ENCODE measurements around the gene SIM2.

The SIM2 gene

DNA sequence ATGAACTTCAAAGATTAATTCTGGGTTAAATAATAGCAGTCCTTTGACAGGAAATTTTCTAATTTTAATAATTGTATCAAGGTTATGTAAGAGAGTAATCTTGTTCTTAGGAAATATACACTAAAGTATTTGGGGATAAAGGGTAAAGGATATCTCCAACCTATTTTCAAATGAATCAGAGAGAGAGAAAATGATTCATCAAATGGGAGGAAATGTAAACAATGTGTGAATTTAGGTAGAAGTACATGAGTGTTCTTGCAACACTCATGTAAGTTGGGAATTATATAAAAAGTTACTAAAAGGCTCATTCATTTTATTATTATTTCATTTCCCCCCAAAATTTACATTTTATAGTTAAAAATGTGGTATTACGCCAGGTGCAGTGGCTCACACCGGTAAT is 20.4 kb upstream of the SIM2 start:
- no peaks in the 10 kb centered on the region for H3K36me3 ChIP-seq (ENCODE audit: control insufficient read depth, low read length)
- H3F3A ChIP-seq (ENCODE audit: control insufficient read depth, insufficient read depth) = no peaks in the 10 kb centered on the region
- no peak overlapping the region for H3K27ac ChIP-seq (ENCODE audit: low read depth, low read length)
- H3K4me1 ChIP-seq (ENCODE audit: control insufficient read depth, low read length) = no peaks in the 10 kb centered on the region
- no peak overlapping the region for H3K4me3 ChIP-seq (ENCODE audit: low read length)
- TF ChIP-seq, protein P1, sequence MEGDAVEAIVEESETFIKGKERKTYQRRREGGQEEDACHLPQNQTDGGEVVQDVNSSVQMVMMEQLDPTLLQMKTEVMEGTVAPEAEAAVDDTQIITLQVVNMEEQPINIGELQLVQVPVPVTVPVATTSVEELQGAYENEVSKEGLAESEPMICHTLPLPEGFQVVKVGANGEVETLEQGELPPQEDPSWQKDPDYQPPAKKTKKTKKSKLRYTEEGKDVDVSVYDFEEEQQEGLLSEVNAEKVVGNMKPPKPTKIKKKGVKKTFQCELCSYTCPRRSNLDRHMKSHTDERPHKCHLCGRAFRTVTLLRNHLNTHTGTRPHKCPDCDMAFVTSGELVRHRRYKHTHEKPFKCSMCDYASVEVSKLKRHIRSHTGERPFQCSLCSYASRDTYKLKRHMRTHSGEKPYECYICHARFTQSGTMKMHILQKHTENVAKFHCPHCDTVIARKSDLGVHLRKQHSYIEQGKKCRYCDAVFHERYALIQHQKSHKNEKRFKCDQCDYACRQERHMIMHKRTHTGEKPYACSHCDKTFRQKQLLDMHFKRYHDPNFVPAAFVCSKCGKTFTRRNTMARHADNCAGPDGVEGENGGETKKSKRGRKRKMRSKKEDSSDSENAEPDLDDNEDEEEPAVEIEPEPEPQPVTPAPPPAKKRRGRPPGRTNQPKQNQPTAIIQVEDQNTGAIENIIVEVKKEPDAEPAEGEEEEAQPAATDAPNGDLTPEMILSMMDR (IDR thresholded peaks at IDR 0.05; ENCODE audit: low read depth, low read length, poor library complexity, severe bottlenecking) = no peak
- no peak for TF ChIP-seq EZH2phosphoT487 (IDR thresholded peaks at IDR 0.05; ENCODE audit: borderline replicate concordance, low read length)
- H3K9me2 ChIP-seq (replicated peaks; ENCODE audit: control insufficient read depth, low read length) = no peaks in the 10 kb centered on the region
- H3K27me3 ChIP-seq (ENCODE audit: control insufficient read depth, low read length) = 0 out of 2 replicates have a peak, but pooled peaks cover 3% of the 10 kb centered on the region
- no peaks in the 10 kb centered on the region for H3K79me2 ChIP-seq (ENCODE audit: control insufficient read depth, low read length)
- H3K4me2 ChIP-seq (ENCODE audit: low read length) = no peak overlapping the region
- no peaks in the 10 kb centered on the region for H4K20me1 ChIP-seq (ENCODE audit: control insufficient read depth, insufficient read depth, low read depth, low read length)
- no peaks in the 10 kb centered on the region for H3K9me3 ChIP-seq (ENCODE audit: control insufficient read depth, insufficient read depth, low read length)

DNA sequence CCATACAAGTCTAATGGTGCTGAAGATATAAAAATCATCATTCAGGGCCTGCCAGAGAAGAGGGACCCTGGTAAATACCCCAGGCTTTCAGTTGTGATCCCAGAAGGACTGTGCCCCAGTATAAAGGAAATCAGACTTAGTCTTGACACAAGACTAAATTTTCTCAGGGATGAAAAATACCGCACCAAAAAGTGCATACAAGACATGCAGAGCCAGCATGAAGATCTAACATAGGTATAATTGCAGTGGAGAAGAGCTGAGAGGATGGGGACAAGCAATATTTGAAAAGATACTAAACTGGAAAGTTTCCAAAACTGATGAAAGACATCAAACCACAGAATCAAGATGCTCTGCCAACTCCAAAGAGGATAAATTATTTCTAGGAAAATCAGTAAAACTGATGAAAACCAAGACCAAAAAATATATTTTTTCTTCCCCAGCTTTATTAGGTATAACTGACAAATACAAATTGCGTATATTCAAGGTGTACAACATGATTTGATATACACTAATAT is 17.7 kb upstream of the SIM2 start:
- TF ChIP-seq, protein P1 (IDR thresholded peaks at IDR 0.05; ENCODE audit: low read depth, low read length, poor library complexity, severe bottlenecking) = no peak
- TF ChIP-seq EZH2phosphoT487 (IDR thresholded peaks at IDR 0.05; ENCODE audit: borderline replicate concordance, low read length) = no peak
- Histone ChIP-seq H3K27ac (ENCODE audit: low read depth, low read length) (no peak overlapping the region), H3K4me3 (ENCODE audit: low read length) (no peak overlapping the region), H3K4me2 (ENCODE audit: low read length) (no peak overlapping the region), H3K27me3 (ENCODE audit: control insufficient read depth, low read length) (peaks cover 16% of the 10 kb centered on the region), H3F3A (ENCODE audit: control insufficient read depth, insufficient read depth) (no peaks in the 10 kb centered on the region), H3K36me3 (ENCODE audit: control insufficient read depth, low read length) (no peaks in the 10 kb centered on the region), H3K9me3 (ENCODE audit: control insufficient read depth, insufficient read depth, low read length) (no peaks in the 10 kb centered on the region), H3K9me2 (replicated peaks; ENCODE audit: control insufficient read depth, low read length) (no peaks in the 10 kb centered on the region), H4K20me1 (ENCODE audit: control insufficient read depth, insufficient read depth, low read depth, low read length) (no peaks in the 10 kb centered on the region), H3K79me2 (ENCODE audit: control insufficient read depth, low read length) (no peaks in the 10 kb centered on the region), H3K4me1 (ENCODE audit: control insufficient read depth, low read length) (no peaks in the 10 kb centered on the region)

DNA sequence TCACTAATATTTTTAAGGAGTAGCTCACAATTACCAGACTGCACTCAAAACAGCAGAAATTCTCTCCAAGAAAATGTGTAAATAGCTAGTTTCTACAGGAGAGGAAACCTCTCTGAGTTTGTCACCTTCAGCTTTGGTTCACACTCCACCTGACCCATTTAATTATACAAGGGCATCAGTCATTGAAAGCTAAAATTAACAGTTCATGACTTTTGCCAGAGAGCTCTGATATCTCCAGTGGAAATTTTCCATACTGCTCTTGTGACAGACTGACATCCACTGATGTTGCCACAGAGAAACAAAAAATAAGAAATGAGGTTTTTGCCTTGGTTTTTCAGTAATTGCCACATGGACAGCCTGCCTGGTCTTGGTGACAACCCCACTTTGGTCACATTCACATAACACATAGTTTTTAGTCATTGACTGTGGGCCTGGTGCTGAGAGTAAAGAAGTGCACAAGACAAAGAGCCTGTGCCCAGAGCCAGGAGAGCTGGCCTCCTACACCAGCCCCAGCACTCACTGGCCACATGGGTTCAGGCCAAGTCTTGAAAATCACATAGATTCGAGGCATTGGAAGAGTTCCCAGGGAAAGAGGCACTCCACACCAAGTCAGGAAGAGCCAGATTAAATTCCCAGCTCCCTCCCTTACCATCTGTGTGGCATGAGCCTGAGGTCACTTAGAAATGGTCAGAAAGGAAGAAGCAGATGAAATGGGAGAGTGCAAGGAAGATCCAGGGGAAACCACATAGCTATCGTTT is 13.8 kb upstream of the SIM2 start:
- Histone ChIP-seq H3K36me3 (ENCODE audit: control insufficient read depth, low read length) (no peaks in the 10 kb centered on the region), H3K4me3 (ENCODE audit: low read length) (no peak overlapping the region), H3F3A (ENCODE audit: control insufficient read depth, insufficient read depth) (no peaks in the 10 kb centered on the region), H3K4me1 (ENCODE audit: control insufficient read depth, low read length) (0 out of 2 replicates have a peak, but pooled peaks cover 3% of the 10 kb centered on the region), H3K27me3 (ENCODE audit: control insufficient read depth, low read length) (peaks cover 24% of the 10 kb centered on the region), H3K9me3 (ENCODE audit: control insufficient read depth, insufficient read depth, low read length) (no peaks in the 10 kb centered on the region), H3K27ac (ENCODE audit: low read depth, low read length) (no peak overlapping the region), H3K9me2 (replicated peaks; ENCODE audit: control insufficient read depth, low read length) (no peaks in the 10 kb centered on the region), H4K20me1 (ENCODE audit: control insufficient read depth, insufficient read depth, low read depth, low read length) (no peaks in the 10 kb centered on the region), H3K4me2 (ENCODE audit: low read length) (no peak overlapping the region), H3K79me2 (ENCODE audit: control insufficient read depth, low read length) (no peaks in the 10 kb centered on the region)
- TF ChIP-seq, protein P1 (IDR thresholded peaks at IDR 0.05; ENCODE audit: low read depth, low read length, poor library complexity, severe bottlenecking) = no peak
- TF ChIP-seq EZH2phosphoT487 (IDR thresholded peaks at IDR 0.05; ENCODE audit: borderline replicate concordance, low read length) = no peak

All from DOHH2 (cell line).